GM21576 (cell line): Measurements from ENCODE around the gene SUCLG2.
A peak's percentile ranks its signal among the peaks of the same experiment; 100 is the strongest.

Experiments used
- ATAC-seq: cut with Tn5 transposase; IDR thresholded peaks from one replicate; pipeline ENCODE4 v1.9.1; 2021; ENCODE audit warnings: mild to moderate bottlenecking, moderate library complexity; ENCODE audit not compliant: unreplicated experiment

SUCLG2 gene

DNA sequence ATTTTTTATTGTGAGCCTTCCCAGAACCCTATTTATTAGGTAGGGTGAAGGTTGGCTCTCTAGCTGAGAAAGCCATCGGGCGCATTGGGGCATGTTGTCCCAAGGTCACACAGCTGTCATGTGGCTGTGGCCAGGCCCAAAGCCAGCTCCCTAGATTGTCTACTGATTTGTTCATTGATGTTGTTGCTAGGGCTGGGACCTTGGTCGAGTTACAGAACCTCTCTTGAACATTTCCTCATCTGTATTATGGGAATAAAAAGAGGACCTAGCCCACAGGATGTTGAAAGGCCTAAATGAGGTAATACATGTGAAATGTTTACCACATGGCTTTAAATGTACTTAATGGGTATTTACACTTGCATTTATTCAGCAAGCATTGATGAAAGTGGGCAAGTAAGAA, 252.5 kb downstream of the SUCLG2 start:
- ATAC-seq, result no peak

GRCh38 chr3:67400476-67400875, 253.9 kb downstream of the SUCLG2 start:
- no peak for ATAC-seq

- ATAC-seq, result peak; percentile 89
Measured at GRCh38 chr3:67389176-67389575, 265.2 kb downstream of the SUCLG2 start.

- ATAC-seq, result no peak
Measured at GRCh38 chr3:67388738-67389137, 265.7 kb downstream of the SUCLG2 start.

GRCh38 chr3:67386451-67386850, 268.0 kb downstream of the SUCLG2 start:
- ATAC-seq, result no peak

GRCh38 chr3:67384760-67385397, 269.5 kb downstream of the SUCLG2 start:
- no peak for ATAC-seq

DNA sequence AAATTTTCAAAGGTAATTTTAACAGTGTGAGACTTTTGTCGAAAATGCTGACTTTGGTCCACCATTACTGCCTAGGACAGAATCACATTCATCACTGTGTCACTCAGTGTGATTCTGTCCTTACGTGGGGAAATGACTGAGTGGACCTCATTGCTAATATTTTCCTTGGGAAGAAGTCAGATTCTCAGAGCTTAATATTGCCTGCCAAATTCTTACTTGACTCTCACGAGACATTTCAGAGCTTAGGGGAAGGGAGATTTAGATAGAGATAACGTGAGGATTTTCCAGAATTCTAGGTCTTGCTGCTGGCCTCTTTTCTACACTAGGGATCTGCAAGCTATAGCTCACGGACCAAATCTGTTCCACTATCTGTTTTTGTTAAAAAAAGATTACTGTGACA, 270.4 kb downstream of the SUCLG2 start:
- ATAC-seq, result no peak

DNA sequence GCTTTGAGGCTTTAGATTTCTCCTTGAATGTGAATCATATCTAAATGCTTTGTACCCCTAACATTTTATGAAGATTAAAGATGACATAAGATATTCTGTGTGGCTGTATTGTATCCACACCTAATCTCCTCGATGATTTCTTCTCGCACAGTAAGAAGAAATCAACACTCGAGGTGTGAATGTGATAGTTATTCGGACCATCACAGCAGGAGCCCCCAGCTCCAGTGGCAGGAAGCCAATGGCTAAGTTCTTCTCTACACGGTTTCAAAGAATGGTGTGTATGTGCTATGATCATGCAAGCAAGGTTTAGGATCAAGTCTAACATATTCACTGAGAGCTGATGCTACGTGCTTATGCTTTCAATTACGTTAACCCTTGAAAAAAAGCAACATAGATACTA, 271.0 kb downstream of the SUCLG2 start:
- no peak for ATAC-seq

- no peak for ATAC-seq
Measured at GRCh38 chr3:67382536-67382935, 271.9 kb downstream of the SUCLG2 start.

GRCh38 chr3:67381667-67382272, 272.6 kb downstream of the SUCLG2 start:
- ATAC-seq, result no peak

GRCh38 chr3:67380118-67380517, 274.3 kb downstream of the SUCLG2 start:
- ATAC-seq, result no peak

DNA sequence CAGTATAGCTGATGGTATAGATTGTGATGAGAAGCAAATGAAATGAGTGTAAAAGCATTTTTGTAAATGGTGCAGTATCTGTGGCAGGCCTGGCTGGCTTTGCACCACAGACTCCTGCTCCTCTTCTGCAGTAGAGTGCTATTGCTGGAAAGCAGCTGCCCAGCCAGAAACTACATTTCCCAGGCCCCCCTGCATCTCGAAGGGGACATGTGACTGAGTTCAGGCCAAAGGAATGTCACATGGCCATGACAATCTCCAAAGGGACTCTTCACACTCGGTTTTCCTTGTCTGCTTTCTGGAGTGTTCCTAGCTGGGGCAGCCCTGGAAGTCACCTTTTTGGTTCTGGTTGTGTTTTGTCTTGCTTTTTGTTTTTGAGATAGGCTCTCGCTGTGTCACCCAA, 277.1 kb downstream of the SUCLG2 start:
- no peak for ATAC-seq

DNA sequence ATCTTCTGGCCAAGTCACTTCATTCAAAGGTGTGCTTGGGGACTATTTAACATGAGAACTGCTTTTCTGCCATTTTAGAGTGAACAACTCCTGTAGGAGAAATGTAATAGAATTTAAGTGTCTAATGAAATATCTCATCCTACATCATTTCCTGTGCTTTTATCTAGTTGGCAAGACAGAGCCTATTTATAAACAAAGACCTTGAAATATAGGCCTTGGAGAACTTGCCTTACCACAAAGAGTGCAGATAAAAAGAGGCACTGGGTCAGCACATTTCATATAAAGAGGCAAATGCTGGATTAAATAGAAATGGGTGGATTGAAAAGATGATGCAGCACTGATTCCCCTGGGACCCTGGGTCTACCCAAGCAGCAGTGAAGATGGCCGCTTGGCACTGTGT, 278.0 kb downstream of the SUCLG2 start:
- ATAC-seq, result no peak

DNA sequence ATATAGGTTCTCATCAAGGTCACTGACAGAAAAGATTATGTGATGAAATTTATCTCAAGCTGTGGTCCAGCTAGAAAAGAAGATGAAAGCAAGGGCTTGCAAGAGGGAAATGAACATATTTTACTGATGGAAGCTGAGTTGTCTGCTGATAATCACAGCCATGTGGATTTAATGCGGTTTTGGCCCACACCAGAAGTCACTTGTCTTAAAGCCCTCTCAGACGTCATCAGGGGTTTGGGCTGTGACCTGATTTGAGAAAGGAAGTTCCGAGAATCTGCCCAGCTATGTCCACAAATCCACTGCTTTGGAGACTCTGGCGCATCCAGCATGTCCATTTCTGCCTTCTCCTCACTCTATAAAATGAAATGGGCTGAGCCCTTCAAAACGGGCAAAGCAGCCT, 278.4 kb downstream of the SUCLG2 start:
- no peak for ATAC-seq

DNA sequence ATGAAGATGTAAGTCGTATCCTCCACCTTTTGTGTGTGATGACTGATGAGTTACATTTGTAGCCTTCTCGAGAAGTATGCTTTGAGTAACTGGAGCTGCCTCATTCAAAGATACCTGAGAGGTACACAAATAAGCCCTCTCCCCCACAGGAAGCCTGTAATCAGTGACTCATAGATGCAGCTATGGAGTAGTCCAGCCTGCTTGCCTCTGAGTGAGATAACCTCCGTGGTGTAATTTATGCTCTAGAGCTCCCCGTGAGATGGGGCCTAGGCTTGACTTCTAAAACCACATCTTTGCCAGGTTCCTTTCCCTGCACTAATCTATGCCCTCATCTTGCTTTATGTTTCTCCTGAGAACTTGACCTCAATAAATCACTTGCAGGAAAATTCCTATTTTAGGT, 291.7 kb downstream of the SUCLG2 start:
- no peak for ATAC-seq

- no peak for ATAC-seq
Measured at GRCh38 chr3:67361770-67362169, 292.6 kb downstream of the SUCLG2 start.

DNA sequence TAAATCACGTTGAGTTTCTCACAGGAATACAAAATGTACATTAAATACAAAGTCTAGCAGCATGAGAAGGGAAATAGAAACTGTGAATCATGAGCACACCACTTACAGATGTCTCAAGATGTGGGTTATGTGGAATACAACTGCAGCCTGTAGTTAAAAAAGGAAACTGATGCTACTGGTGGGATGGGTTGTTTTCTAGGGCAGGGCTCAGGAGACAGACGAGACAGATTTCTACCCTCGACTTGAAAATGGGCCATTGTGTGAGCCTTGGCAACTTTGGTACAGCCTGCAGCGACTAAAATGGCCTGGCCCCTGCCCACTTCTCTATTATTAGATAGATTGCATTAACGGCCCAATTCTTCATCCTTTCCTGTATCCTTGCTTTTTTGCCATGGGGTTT, 293.1 kb downstream of the SUCLG2 start:
- ATAC-seq, result no peak

GRCh38 chr3:67357610-67358458, 296.6 kb downstream of the SUCLG2 start:
- peak; percentile 52 for ATAC-seq

- ATAC-seq, result peak; percentile 95
Measured at GRCh38 chr3:67349551-67350174, 304.7 kb downstream of the SUCLG2 start.

- ATAC-seq, result no peak
Measured at GRCh38 chr3:67346081-67346480, 308.3 kb downstream of the SUCLG2 start.

DNA sequence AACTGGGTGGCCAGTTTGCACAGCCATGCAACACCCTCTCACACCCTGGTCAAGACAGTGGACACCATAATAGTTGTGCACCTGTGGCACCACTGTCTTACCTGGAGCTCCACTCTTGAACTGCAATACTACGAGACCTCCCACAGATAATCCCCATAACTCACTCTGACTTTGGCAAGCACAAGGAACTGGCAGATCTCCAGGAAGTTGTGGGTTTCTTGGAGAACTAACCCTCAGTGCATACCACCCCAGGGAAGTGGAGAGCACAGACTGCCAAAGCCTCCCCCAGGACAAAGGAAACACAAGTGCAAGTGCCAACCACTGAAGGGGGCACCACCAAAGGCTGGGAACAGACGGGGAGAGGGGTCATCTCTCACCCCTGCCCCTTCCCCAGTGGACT, 318.6 kb downstream of the SUCLG2 start:
- no peak for ATAC-seq

DNA sequence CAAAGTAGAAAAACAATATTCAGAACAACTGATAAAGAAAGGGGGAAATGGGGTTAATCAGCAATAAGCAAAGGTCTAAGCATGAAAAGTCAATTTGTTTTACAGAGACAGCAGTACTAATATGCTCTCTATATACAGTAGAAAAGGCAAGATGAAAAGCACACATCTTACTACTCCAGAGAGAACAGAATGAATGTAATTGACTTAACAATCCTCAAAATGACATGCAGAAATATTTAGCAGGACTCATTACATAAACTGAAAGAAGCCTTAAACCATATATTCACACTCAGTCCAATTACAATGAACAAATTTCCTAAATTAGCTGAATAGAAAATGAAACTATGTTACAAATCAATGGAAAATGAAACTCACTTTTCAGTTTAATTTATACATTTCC, 319.8 kb downstream of the SUCLG2 start:
- no peak for ATAC-seq
